Activated CD4-positive, alpha-beta memory T cell treated with anti-CD3 and anti-CD28 coated beads for 36 hours (primary cell): Measurements from ENCODE around the gene GPATCH2. TPM values are rescaled to one million over a fixed set of nuclear protein-coding genes. Genes with fewer than 3 reads are reported as not detected.
"Not testable (repeated sequence)": the region's sequence is repeated elsewhere in the genome, so short reads cannot be mapped to it uniquely, and the experiment has no call there.

ENCODE experiments used
- CTCF ChIA-PET: fragments of 350-600 bp; sonication (Branson Sonifier 250); formaldehyde crosslinking; loops from one replicate; lab custom pipeline; 2021; ENCODE audit warnings: antibody characterized with exemption, inconsistent platforms; lab: Charles Lee
- POLR2A ChIA-PET: fragments of 350-600 bp; sonication (Branson Sonifier 250); formaldehyde crosslinking; loops from one replicate; lab custom pipeline; 2021; ENCODE audit warnings: antibody characterized with exemption; lab: Charles Lee
- DNase-seq: peaks from one replicate; pipeline ENCODE4 v3.0.0-alpha.2; 2020
- H3K27ac Mint-ChIP-seq: one replicate; pipeline ENCODE4 v1.8.0; 2021; ENCODE audit warnings: mixed read lengths
- H3K27me3 Mint-ChIP-seq: one replicate; pipeline ENCODE4 v1.8.0; 2021; ENCODE audit warnings: mixed read lengths
- H3K36me3 Mint-ChIP-seq: one replicate; pipeline ENCODE4 v1.8.0; 2021; ENCODE audit warnings: mixed read lengths
- H3K4me1 Mint-ChIP-seq: one replicate; pipeline ENCODE4 v1.8.0; 2021; ENCODE audit warnings: low read depth, mixed read lengths
- H3K4me3 Mint-ChIP-seq: one replicate; pipeline ENCODE4 v1.8.0; 2021; ENCODE audit warnings: mild to moderate bottlenecking, mixed read lengths
- H3K9me3 Mint-ChIP-seq: one replicate; pipeline ENCODE4 v1.8.0; 2021; ENCODE audit warnings: mixed read lengths
- intact Hi-C: fragments of 100-400 bp; cut with micrococcal nuclease; formaldehyde crosslinking; loops from one replicate; pipeline ENCODE4 v1.15.1; 2023
- total RNA-seq, 2 experiments: library from RNA; stranded (reverse); gene quantifications; one replicate each; pipeline ENCODE4 v1.2.3, GENCODE V29; 2021

GPATCH2 gene
- total RNA-seq, 2 experiments from 2014 or later = 7.8 to 7.9 TPM

- Mint-ChIP-seq H3K27ac (no peak overlapping the region), H3K9me3 (no peaks in the 10 kb centered on the region), H3K36me3 (peaks cover 19% of the 10 kb centered on the region), H3K4me3 (no peak overlapping the region), H3K27me3 (no peaks in the 10 kb centered on the region), H3K4me1 (peaks cover 31% of the 10 kb centered on the region)
- intact Hi-C loops = loop anchor here (5.0 to 10.0 kb wide), 2 partner anchors 125 to 663 kb away; partner anchors contain the start of gene RRP15
- POLR2A ChIA-PET = interaction anchor here (1.0 to 2.0 kb wide), 2 partner anchors 9 to 13 kb away, joined by 3 to 8 read pairs; partner anchors contain the start of genes GPATCH2 and SPATA17
- DNase-seq = no peak
- CTCF ChIA-PET = interaction anchor here (1.6 kb wide), 1 partner anchor 9 kb away, joined by 9 read pairs; the partner anchor contains the start of genes GPATCH2 and SPATA17
Measured at GRCh38 chr1:217622042-217622441, 8.8 kb downstream of the GPATCH2 start.

- H3K27me3 Mint-ChIP-seq = no peaks in the 10 kb centered on the region
- no peak for DNase-seq
- intact Hi-C loops = loop anchor here (1.0 to 10.0 kb wide), 4 partner anchors 9 to 664 kb away; partner anchors contain the start of gene RRP15
- peaks cover 27% of the 10 kb centered on the region for H3K4me1 Mint-ChIP-seq
- no peaks in the 10 kb centered on the region for H3K9me3 Mint-ChIP-seq
- H3K27ac Mint-ChIP-seq = no peak overlapping the region
- ChIA-PET CTCF (interaction anchor here (1.6 kb wide), 1 partner anchor 10 kb away, joined by 9 read pairs; the partner anchor contains the start of genes GPATCH2 and SPATA17), POLR2A (interaction anchor here (2.0 kb wide), 1 partner anchor 10 kb away, joined by 8 read pairs; the partner anchor contains the start of genes GPATCH2 and SPATA17)
- H3K4me3 Mint-ChIP-seq = no peak overlapping the region
- peaks cover 23% of the 10 kb centered on the region for H3K36me3 Mint-ChIP-seq
Measured at GRCh38 chr1:217620814-217621213, 10.1 kb downstream of the GPATCH2 start.

GRCh38 chr1:217617126-217617525 lies 13.8 kb downstream of the GPATCH2 start:
- H3K4me1 Mint-ChIP-seq = peaks cover 19% of the 10 kb centered on the region
- intact Hi-C loops = no loop called here
- no peak overlapping the region for H3K27ac Mint-ChIP-seq
- no peaks in the 10 kb centered on the region for H3K9me3 Mint-ChIP-seq
- no peak overlapping the region for H3K4me3 Mint-ChIP-seq
- DNase-seq = no peak
- ChIA-PET CTCF (no interaction called here), POLR2A (no interaction called here)
- peaks cover 24% of the 10 kb centered on the region for H3K36me3 Mint-ChIP-seq
- H3K27me3 Mint-ChIP-seq = no peaks in the 10 kb centered on the region

- Mint-ChIP-seq H3K36me3 (peaks cover 31% of the 10 kb centered on the region), H3K4me1 (peaks cover 3% of the 10 kb centered on the region), H3K27me3 (no peaks in the 10 kb centered on the region), H3K4me3 (no peak overlapping the region), H3K27ac (no peak overlapping the region), H3K9me3 (no peaks in the 10 kb centered on the region)
- POLR2A ChIA-PET = no interaction called here
- no peak for DNase-seq
- CTCF ChIA-PET = interaction anchor here (0.7 kb wide), 1 partner anchor 9 kb away, joined by 3 read pairs; no protein-coding TSS in a partner anchor
- intact Hi-C loops = no loop called here
Measured at GRCh38 chr1:217614200-217614712, 16.6 kb downstream of the GPATCH2 start.

- DNase-seq = no peak
- Mint-ChIP-seq H3K9me3 (no peaks in the 10 kb centered on the region), H3K4me3 (no peak overlapping the region), H3K36me3 (peaks cover 19% of the 10 kb centered on the region), H3K27ac (no peak overlapping the region), H3K27me3 (no peaks in the 10 kb centered on the region), H3K4me1 (no peaks in the 10 kb centered on the region)
- ChIA-PET POLR2A (no interaction called here), CTCF (interaction anchor here (0.6 kb wide), 1 partner anchor 27 kb away, joined by 3 read pairs; no protein-coding TSS in a partner anchor)
- intact Hi-C loops = no loop called here
Measured at GRCh38 chr1:217605390-217605789, 25.5 kb downstream of the GPATCH2 start.

GRCh38 chr1:217602380-217602779 lies 28.5 kb downstream of the GPATCH2 start:
- Mint-ChIP-seq H3K4me1 (no peaks in the 10 kb centered on the region), H3K4me3 (no peak overlapping the region), H3K27ac (no peak overlapping the region), H3K36me3 (peaks cover 20% of the 10 kb centered on the region), H3K9me3 (no peaks in the 10 kb centered on the region), H3K27me3 (no peaks in the 10 kb centered on the region)
- ChIA-PET POLR2A (no interaction called here), CTCF (no interaction called here)
- intact Hi-C loops = no loop called here
- no peak for DNase-seq

GRCh38 chr1:217599154-217599553 lies 31.7 kb downstream of the GPATCH2 start:
- Mint-ChIP-seq H3K9me3 (no peaks in the 10 kb centered on the region), H3K4me3 (no peak overlapping the region), H3K36me3 (peaks cover 15% of the 10 kb centered on the region), H3K4me1 (no peaks in the 10 kb centered on the region), H3K27ac (no peak overlapping the region), H3K27me3 (no peaks in the 10 kb centered on the region)
- POLR2A ChIA-PET = no interaction called here
- CTCF ChIA-PET = no interaction called here
- intact Hi-C loops = no loop called here
- no peak for DNase-seq

- no peaks in the 10 kb centered on the region for H3K4me1 Mint-ChIP-seq
- intact Hi-C loops = no loop called here
- DNase-seq = no peak
- no peak overlapping the region for H3K4me3 Mint-ChIP-seq
- H3K27me3 Mint-ChIP-seq = no peaks in the 10 kb centered on the region
- POLR2A ChIA-PET = no interaction called here
- CTCF ChIA-PET = no interaction called here
- no peaks in the 10 kb centered on the region for H3K9me3 Mint-ChIP-seq
- H3K27ac Mint-ChIP-seq = no peak overlapping the region
- no peaks in the 10 kb centered on the region for H3K36me3 Mint-ChIP-seq
Measured at GRCh38 chr1:217590598-217590997, 40.3 kb downstream of the GPATCH2 start.

GRCh38 chr1:217586586-217586985 lies 44.3 kb downstream of the GPATCH2 start:
- H3K27me3 Mint-ChIP-seq = no peaks in the 10 kb centered on the region
- H3K4me3 Mint-ChIP-seq = no peak overlapping the region
- intact Hi-C loops = no loop called here
- POLR2A ChIA-PET = no interaction called here
- H3K4me1 Mint-ChIP-seq = no peaks in the 10 kb centered on the region
- H3K27ac Mint-ChIP-seq = no peak overlapping the region
- H3K36me3 Mint-ChIP-seq = peaks cover 3% of the 10 kb centered on the region
- H3K9me3 Mint-ChIP-seq = no peaks in the 10 kb centered on the region
- no peak for DNase-seq
- CTCF ChIA-PET = no interaction called here

- intact Hi-C loops = no loop called here
- ChIA-PET POLR2A (no interaction called here), CTCF (no interaction called here)
- DNase-seq = no peak
- H3K27me3 Mint-ChIP-seq = no peaks in the 10 kb centered on the region
- H3K9me3 Mint-ChIP-seq = no peaks in the 10 kb centered on the region
- H3K27ac Mint-ChIP-seq = no peak overlapping the region
- H3K4me1 Mint-ChIP-seq = no peaks in the 10 kb centered on the region
- no peak overlapping the region for H3K4me3 Mint-ChIP-seq
- H3K36me3 Mint-ChIP-seq = peaks cover 9% of the 10 kb centered on the region
Measured at GRCh38 chr1:217585577-217585976, 45.3 kb downstream of the GPATCH2 start.

- DNase-seq, intact Hi-C loops, H3K27ac Mint-ChIP-seq, H3K27me3 Mint-ChIP-seq, H3K4me1 Mint-ChIP-seq, H3K4me3 Mint-ChIP-seq, CTCF ChIA-PET, H3K9me3 Mint-ChIP-seq, POLR2A ChIA-PET: not testable (repeated sequence)
- peaks cover 10% of the 10 kb centered on the region for H3K36me3 Mint-ChIP-seq
Measured at GRCh38 chr1:217584286-217584811, 46.5 kb downstream of the GPATCH2 start.

- no peak overlapping the region for H3K4me3 Mint-ChIP-seq
- H3K27ac Mint-ChIP-seq = no peak overlapping the region
- no peaks in the 10 kb centered on the region for H3K4me1 Mint-ChIP-seq
- H3K9me3 Mint-ChIP-seq = no peaks in the 10 kb centered on the region
- no peak for DNase-seq
- ChIA-PET POLR2A (no interaction called here), CTCF (no interaction called here)
- intact Hi-C loops = no loop called here
- H3K27me3 Mint-ChIP-seq = no peaks in the 10 kb centered on the region
- peaks cover 10% of the 10 kb centered on the region for H3K36me3 Mint-ChIP-seq
Measured at GRCh38 chr1:217577336-217577735, 53.6 kb downstream of the GPATCH2 start.
